ENCODE measurements around the gene SMOC2.
"Not testable (repeated sequence)": the region's sequence is repeated elsewhere in the genome, so short reads cannot be mapped to it uniquely, and the experiment has no call there.

SMOC2 gene

DNA sequence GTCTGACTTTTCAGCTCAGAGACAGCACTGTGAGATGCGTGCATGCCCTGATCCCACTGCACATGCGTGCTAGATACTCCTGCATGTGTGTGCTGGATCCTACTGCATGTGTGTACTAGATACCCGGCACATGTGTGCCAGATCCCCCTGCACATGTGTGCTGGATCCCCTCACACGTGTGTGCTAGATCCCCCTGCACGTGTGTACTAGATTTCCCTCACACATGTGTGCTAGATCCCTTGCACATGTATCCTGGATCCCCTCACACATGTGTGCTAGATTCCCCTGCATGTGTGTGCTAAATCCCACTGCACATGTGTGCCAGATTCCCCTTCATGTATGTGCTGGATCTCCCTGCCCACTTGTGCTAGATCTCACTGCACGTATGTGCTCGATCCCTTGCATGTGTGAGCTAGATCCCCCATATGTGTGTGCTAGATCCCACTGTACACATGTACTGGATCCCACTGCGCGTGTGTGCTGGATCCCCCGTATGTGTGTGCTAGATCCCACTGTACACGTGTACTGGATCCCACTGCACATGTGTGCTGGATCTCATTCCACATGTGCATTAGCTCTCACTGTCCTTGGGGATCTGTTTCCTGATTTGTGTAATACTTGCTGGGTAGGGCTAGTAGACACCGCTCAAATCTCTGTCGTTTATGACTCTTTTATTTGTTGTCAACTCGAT, 214.6 kb downstream of the SMOC2 start:
- DNase-seq (ENCODE audit: low read depth): no peak

DNA sequence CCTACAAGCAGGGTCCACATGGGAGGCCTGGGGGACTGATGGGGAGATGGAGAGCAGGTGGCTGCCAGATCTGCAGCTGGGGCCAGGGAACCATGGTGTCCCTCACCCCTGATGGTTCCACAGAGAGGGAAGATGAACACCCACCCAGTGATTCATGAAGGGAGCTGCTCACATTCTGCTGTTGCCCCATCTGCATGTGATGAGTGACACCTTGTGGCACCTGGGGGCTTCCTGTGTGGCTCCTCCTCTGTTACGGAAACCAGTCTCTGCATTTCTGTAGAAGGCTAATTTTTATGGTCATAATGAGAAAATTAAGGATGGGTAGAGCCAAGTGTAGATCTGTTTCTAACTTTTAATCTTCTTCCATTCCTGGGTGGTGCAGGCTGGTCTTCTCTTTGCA, 217.1 kb downstream of the SMOC2 start:
- no peak for DNase-seq (ENCODE audit: low read depth)

DNA sequence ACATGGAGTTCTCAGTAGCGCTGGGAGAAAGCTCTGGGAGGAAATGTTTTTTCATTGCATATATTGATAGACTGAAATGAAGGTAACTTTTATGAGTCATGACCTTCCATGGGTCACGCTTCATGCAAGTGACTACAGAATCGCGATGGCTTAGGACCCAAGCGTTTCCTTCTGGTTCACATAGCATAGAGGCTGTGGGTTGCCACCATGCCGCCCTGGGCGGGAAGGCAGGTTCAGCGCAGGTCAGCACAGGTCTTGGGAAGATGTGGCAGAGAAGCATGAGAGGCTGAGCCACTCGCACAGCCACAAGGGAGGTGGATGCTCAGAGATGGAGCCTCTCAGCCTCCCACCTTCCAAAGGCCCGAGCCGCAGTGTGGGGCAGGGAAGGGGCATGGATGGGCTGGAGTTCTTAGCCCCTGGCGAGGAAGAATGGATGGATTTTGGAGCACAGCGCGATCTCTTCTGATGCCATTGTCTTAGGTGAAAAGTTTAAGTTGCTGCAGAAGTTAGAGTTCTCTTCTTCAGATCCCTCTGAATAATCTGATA, 219.5 kb downstream of the SMOC2 start:
- no peak for DNase-seq (ENCODE audit: low read depth)

DNA sequence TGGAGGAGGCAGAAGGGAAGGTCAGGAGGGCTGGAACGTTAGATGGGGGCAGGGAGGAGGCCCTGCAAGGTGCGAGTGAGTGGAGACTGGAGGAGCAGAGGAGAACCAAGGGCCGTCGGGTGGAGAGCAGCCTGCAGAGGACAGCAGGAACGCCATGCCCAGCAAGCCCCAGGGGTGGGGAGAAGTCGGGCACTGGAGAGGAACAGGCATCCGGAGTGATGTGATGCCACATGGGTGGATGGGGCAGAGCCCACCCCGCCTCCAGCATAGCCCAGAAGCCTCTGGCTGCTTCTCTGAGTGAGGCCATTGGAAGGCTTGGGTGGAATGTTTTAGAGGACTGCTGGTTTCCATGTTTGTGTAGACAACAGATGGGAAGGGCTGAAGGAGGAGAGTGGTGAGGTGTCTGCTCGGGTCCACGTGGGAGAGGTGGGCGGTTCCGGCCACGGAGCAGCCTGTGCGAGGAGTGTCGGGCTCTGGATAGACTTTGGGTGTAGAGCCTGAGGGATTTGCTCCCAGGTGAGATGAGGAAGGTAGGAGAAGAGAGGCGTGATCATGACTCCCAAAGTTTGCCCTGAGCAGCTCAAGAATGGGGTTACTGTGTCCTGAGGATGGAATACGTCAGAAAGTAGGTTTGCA, 221.4 kb downstream of the SMOC2 start:
- no peak for DNase-seq (ENCODE audit: low read depth)

DNA sequence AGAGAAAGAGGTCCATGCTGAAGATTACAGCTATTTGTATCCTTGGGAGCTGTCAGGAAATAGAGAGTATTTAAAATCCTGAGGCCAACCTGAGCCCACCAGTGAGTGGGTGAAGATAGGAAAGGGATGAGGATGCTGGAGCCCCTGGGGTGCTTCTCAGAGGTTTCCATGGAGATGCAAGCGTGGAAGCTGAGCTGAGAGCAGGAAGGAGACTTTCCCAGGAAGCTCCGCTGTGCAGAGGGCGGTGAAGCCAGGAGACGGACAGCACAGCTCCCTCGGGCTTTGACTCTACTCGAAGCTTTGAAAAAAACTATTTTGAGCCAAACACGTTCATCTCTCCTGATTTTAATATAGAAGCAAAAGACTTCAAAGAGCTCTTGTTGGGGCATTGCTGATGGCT, 222.1 kb downstream of the SMOC2 start:
- no peak for DNase-seq (ENCODE audit: low read depth)

DNA sequence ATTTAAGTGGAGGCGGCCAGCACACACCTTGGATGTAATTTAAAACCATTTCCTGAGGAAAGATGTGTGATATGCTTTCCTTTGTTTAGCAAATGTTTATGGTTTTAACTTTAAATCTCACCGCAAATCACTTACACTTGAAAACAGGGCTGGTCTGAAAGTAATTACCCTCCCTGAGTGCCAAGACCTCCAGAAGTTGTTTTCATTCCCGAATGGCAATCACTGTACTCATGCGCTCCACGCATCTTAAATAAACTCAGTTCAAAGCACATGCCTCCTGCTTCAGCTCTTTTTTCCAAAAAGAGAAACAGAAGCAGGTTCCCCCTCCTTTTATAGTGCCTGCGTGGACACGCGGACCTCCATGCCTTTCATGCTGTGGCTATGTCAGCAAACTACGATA, 224.0 kb downstream of the SMOC2 start:
- DNase-seq (ENCODE audit: low read depth): no peak

DNA sequence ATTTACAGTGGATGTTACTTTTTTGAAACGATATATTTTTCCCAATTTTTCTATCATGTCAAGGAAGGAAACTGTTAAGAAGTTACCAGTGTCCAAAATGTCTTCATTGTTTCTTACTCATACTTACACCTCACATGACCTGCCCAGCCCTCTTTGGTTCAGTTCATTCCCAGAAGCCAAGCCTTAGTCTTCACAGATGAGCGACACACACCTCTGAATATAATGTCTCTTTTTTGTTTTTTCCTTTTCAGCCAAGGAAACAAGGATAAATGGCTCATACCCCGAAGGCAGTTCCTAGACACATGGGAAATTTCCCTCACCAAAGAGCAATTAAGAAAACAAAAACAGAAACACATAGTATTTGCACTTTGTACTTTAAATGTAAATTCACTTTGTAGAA, 225.2 kb downstream of the SMOC2 start:
- no peak for DNase-seq (ENCODE audit: low read depth)

DNA sequence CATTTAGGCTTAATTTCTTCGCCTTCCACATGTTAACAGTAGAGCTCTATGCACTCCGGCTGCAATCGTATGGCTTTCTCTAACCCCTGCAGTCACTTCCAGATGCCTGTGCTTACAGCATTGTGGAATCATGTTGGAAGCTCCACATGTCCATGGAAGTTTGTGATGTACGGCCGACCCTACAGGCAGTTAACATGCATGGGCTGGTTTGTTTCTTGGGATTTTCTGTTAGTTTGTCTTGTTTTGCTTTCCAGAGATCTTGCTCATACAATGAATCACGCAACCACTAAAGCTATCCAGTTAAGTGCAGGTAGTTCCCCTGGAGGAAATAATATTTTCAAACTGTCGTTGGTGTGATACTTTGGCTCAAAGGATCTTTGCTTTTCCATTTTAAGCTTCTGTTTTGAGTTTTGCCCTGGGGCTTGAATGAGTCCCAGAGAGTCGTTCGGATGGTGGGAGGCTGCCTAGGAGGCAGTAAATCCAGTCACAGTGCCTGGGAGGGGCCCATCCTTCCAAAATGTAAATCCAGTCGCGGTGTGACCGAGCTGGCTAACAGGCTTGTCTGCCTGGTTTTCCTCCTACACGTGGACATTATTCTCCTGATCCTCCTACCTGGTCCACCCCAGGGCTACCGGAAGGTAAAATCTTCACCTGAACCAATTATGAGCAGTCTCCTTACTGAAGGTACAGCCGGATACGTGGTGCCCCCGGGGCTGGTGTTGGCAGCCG, 225.9 kb downstream of the SMOC2 start:
- DNase-seq (ENCODE audit: low read depth): no peak

DNA sequence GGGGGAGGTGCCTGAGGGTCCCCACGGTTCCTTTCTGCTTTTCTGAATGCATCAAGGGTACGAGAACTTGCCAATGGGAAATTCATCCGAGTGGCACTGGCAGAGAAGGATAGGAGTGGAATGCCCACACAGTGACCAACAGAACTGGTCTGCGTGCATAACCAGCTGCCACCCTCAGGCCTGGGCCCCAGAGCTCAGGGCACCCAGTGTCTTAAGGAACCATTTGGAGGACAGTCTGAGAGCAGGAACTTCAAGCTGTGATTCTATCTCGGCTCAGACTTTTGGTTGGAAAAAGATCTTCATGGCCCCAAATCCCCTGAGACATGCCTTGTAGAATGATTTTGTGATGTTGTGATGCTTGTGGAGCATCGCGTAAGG, 226.4 kb downstream of the SMOC2 start:
- no peak for DNase-seq (ENCODE audit: low read depth)

DNA sequence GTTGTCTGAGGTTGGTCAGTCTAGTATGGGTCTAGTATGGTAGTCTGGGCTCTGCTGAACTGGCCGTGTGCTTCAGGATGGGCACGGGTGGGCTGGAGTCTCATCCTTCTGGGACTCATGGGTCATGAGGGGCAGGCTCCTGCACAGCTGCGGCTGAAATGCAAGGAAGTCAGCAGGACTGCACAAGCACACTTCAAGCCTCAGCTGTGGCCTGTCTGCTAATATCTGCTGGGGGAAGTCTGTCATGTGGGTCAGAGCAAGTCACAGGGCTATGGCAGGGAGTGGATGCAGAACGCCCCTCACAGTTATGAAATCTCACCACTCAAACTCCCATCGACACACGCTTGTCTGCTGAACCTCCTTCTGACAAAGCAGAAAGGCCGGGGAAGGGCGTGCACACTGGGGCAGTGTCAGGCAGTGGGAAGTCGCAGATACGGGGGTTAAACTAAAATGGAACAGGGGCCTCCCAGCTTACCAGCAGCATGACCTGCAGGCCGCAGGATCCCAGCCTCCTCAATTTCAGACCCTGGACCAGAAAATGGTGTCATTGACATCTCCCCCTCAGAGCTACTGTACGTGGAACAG, 229.5 kb downstream of the SMOC2 start:
- no peak for DNase-seq (ENCODE audit: low read depth)

DNA sequence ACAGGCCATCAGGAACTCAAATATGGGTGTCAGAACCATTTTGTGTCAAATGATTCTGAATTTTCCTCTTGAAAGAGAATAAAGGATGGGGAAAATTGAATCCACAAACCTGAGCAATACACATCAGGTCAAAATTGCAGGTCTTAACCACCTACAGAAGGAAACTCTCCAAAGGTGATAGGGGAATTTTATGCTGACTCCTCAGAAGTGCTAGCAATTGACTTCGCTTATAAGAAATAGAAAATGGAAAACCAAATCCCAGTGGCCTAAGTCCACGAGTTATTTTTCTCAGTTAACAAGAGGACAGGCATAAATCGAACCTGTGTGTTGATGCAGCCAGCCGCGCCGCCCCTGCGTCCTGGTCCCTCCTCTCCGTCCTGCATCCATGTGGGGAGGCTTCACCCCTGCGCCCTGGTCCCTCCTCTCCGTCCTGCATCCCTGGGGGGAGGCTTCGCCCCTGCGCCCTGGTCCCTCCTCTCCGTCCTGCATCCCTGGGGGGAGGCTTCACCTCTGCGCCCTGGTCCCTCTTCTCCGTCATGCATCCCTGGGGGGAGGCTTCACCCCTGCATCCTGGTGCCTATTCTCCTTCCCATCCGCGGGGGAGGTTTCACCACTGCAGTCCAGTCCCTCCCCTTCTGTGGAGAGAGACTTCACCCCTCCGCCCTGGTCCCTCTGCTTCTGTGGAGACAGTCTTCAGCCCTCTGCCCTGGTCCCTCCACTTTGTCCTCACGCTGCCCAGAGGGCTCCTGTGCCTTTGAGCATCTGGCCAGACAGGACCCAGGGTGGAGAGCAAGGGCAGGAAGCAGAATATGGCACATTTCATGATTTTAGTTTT, 230.3 kb downstream of the SMOC2 start:
- no peak for DNase-seq (ENCODE audit: low read depth)

DNA sequence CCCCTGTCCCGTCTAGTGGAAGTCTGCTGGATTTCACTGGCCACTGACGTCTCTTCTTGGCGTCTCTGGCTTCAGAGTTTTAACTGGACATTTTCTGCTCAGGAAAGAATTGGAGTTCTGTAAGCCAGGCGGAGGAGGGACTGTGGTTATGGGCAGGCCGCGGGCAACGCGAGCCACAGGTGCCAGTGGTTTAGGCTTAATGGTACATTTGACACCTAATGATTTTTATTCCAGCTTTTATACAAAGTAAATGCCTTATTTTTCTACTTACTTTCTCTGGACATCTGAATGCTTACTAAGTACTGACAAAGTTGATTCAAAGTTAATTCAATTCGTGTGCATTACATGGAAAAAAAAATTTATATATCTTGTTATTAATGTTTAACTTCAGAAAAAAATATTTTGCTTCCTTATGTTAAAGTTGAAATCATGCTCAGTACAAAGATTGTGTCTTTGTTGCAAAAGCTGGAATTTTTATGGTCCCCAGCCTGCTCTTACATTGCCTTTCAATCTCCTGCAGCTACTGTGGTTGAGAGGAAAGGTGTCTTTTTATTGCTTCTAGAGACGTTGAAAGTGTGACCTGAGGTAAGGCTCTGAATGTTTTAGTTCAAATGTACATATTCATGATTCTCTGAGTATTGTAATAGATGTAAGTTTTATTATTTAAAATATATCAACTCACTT, 231.0 kb downstream of the SMOC2 start:
- no peak for DNase-seq (ENCODE audit: low read depth)

DNA sequence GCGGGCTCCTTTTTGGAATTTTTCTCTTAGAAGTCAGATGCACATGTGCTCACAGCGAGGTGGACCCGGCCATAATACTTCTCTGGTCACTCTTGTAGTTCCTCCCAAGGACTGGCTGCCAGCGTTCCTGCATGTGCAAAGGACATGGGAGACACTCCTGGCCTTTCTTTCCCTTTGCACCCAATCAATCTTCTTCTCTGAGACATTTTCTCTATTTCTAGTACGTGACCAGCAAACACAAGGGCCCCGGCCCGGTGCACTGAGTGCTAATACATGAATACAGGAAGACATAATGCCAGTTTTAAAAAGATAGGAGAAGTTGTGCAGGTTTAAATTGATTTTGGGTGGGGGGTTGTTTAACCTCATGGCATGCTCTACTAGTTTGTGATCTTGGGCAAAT, 233.6 kb downstream of the SMOC2 start:
- no peak for DNase-seq (ENCODE audit: low read depth)

DNA sequence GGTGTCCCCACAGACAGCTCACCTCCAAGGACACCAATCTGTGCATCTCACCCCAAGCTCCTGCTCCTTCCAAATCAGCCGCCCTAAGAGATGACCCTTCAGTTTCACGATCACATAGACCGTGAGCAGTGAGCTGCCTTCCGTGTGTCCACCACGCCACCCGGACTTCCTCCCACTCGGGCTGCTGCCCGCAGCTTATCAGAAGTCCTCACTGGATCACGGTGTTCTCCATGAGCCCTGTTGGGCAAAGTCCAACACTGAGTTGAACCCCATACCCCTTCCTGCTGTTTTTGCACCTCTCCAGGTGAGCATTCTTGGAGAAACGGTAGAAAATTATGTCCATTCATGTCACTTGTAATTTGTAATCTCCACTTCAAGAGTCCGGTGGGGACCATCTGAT, 234.4 kb downstream of the SMOC2 start:
- DNase-seq (ENCODE audit: low read depth): no peak

DNA sequence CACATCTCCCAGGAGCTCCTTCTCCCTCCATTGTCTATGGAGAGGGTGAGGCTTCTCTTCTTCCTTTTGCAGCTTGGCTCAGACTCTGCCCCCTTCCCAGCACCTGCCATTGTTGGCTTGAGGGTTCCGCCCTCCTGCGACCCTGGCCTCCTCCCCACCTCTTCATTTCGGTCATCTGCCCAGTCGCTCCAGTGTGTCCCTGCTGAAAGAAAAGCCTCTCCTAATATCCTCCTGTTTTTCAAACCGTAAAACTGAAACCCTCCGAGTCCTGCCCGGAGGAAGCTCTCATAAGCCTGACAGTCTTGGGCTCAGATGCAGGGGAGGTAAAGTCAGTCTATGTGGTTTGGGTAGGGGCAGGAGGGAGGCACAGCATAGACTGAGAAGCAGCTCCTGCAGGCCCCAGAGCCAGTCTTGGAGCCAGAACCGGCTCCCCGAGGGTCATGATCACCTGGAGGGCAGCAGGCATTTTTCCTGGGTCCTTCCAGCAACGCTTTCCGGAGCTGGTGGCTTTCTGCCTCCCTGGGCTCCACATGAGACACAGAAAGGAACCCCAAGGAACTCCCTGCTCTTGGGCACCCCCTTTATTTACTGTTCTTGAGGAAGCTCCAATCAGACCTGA, 235.1 kb downstream of the SMOC2 start:
- no peak for DNase-seq (ENCODE audit: low read depth)

DNA sequence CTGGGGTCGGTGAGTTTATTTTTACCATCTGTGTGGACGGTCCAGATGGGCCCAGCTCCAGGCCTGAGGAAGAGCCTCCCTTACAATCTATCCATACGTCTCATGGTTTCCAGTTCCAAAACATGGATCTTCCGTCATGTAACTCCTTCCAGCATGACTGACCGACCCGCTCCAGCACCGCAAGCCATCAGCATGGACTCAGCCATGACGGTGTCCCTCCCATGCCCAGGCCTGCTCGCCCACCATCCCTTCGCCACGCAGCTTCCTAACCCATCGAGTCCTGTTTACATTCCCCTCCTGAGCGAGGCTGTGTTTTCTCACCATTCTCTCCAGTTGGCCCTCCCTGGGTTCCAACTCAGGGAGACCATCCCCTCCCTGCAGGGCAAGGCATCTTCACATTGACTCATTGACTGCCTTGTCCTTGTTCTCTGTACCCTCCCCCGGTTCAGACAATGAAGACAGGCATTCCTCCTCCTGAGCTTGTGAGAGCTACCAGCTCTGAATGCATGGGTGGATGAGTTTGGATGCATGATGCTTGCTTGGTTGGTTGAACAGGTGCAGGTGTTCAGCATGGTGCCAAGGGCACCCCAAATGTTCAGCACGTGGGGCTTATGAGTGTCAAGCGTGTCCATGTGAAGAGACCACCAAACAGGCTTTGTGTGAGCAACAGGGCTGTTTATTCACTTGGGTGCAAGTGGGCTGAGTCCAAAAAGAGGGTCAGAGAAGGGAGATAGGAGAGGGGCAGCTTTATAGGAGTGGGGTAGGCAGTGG, 235.8 kb downstream of the SMOC2 start:
- no peak for DNase-seq (ENCODE audit: low read depth)

DNA sequence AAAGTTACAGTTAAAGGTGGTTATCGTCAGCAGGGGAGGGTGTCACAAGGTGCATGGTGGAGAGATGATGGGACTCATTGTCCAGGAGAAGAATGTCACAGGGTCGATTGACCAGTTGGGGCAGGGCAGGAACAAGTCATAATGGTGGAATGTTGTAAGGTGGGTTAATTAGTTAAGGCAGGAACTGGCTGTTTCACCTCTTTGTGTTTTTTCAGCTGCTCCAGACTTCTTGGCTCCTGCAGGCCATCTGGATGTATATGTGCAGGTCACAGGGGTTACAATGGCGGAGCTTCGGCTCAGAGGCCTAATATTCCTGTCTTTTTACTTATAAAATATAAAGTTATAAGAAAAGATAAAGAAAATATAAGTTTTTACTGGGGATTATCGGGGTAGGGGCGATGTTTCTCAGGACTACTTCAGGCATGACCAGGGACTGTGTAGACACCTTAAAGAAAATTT, 236.4 kb downstream of the SMOC2 start:
- DNase-seq (ENCODE audit: low read depth): not testable (repeated sequence)

DNA sequence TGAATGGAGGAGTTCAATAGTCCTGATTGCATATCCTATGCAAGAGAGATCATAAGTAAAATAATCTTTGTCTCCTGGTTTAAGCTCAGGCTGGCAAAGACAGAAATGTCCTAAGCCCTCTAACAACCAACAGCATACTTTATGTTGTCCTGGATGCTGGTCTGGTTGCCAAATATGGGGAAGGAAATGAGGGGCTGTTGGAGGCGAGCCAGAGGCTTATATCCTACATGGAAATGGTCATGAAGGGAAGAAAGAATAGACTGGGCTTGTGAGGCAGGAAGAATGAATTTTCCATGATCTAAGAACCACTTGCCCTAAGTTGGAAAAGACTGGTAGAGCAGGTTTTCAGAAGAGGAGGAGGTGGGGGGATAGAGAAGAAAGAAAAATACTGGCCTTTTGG, 237.1 kb downstream of the SMOC2 start:
- no peak for DNase-seq (ENCODE audit: low read depth)

DNA sequence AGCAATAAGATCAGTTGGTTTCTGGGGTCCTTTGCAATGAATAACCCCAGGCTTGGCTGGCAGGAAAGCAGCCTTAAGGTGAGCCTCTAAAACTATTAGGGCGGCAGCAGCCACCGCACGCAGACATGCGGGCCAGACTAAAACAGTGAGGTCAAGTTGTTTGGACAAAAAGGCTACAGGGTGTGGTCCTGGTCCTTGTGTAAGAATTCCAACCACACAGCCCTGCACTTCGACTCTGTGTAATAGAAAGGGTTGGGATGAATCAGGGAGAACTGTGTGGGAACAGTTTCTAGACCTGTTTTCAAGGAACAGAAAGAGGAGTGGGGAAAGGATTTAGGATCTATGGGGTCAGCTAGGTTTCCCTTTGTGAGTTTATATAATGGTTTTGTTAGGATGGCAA, 237.6 kb downstream of the SMOC2 start:
- DNase-seq (ENCODE audit: low read depth): no peak

DNA sequence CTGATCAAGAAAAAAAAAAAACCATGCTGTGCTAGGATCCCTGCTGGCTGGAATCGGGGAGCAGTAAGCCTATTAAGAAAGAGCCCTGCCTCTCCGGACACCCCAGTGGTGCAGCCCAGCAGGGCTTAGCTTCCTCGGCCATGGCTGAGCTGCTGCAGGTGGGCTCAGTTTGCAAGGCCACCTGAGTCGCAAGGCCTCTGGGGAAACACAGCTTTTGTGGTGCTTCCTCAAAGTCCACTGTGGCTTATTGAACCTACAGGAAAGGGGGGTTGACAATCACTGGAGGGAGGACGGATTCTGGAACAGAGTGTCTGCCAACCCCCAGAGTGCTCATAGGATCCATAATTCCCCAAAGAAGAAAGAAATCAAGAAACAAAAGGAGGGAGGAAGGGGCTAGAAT, 240.8 kb downstream of the SMOC2 start:
- DNase-seq (ENCODE audit: low read depth): no peak

All from activated T-cell treated with anti-CD3 and anti-CD28 coated beads for 1 hour (primary cell).